Measurements from ENCODE around the gene ATM. TPM values are rescaled to one million over a fixed set of nuclear protein-coding genes. Genes with fewer than 3 reads are reported as not detected.

Gene ATM
- polyA plus RNA-seq, 1 donor from 2014 or later, result 74.6 TPM

DNA sequence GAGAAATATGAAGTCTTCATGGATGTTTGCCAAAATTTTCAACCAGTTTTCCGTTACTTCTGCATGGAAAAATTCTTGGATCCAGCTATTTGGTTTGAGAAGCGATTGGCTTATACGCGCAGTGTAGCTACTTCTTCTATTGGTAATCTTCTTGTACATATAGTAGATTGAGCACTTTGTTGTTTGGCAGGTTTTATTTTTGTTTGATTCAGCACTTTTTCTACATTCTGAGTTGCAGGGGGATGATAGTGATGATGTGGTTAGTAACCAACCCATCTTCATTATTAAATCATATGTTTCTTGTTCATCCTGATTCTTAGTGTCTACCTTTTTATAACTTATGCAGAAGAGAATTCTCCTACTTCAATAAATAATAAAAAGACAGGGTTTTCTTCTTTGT is 122.9 kb downstream of the ATM start:
- Histone ChIP-seq H3K79me2 (replicated peaks; ENCODE audit: insufficient read depth, low read length) (no peaks in the 10 kb centered on the region), H4K20me1 (ENCODE audit: insufficient read depth) (no peaks in the 10 kb centered on the region), H3K4me2 (ENCODE audit: low read length) (no peak overlapping the region), H3K27ac (ENCODE audit: low read length) (no peak overlapping the region), H2AFZ (ENCODE audit: low read depth, low read length) (no peak overlapping the region), H3K36me3 (ENCODE audit: insufficient read depth, low read length) (peaks cover 7% of the 10 kb centered on the region), H3F3A (ENCODE audit: insufficient read depth, low read length, poor library complexity, severe bottlenecking) (no peaks in the 10 kb centered on the region), H3K4me3 (ENCODE audit: low read length) (no peak overlapping the region), H3K9me3 (ENCODE audit: low read length) (no peaks in the 10 kb centered on the region), H3K27me3 (ENCODE audit: insufficient read depth, low read depth, low read length) (no peaks in the 10 kb centered on the region), H3K9ac (ENCODE audit: low read length) (no peak overlapping the region), H3K9me2 (ENCODE audit: insufficient read depth, low read length) (no peaks in the 10 kb centered on the region)
- TF ChIP-seq EP300 (conservative IDR thresholded peaks at IDR 0.05; ENCODE audit: poor library complexity, severe bottlenecking) (no peak), EZH2 (IDR thresholded peaks at IDR 0.05; ENCODE audit: borderline replicate concordance, insufficient read depth, low read length, poor library complexity, severe bottlenecking) (no peak), TAF1 (IDR thresholded peaks at IDR 0.05; ENCODE audit: low read depth) (no peak), MXI1 (conservative IDR thresholded peaks at IDR 0.05; ENCODE audit: poor library complexity, severe bottlenecking) (no peak)

DNA sequence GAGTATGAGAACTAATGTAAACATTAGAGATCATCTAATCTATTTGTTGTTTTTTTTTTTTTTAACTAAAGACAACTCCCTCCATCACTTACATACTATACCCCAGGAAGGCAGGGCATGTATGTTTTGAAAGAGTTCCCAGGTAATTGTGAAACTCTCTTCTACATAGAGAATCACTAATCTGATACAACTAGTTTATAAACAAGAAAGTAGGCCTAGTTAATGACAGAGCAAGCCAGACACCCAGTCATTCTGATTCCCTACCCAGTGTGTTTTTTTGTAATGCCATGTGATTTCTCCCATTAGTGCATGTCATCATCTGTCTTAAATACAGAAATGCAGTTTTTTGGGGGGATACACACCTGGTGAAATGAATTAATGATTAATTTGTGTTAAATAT is 123.6 kb downstream of the ATM start:
- Histone ChIP-seq H3K9me3 (ENCODE audit: low read length) (no peaks in the 10 kb centered on the region), H3K9ac (ENCODE audit: low read length) (no peak overlapping the region), H3F3A (ENCODE audit: insufficient read depth, low read length, poor library complexity, severe bottlenecking) (no peaks in the 10 kb centered on the region), H3K4me3 (ENCODE audit: low read length) (no peak overlapping the region), H3K9me2 (ENCODE audit: insufficient read depth, low read length) (no peaks in the 10 kb centered on the region), H4K20me1 (ENCODE audit: insufficient read depth) (no peaks in the 10 kb centered on the region), H3K27me3 (ENCODE audit: insufficient read depth, low read depth, low read length) (no peaks in the 10 kb centered on the region), H3K27ac (ENCODE audit: low read length) (no peak overlapping the region), H3K79me2 (replicated peaks; ENCODE audit: insufficient read depth, low read length) (no peaks in the 10 kb centered on the region), H2AFZ (ENCODE audit: low read depth, low read length) (no peak overlapping the region), H3K4me2 (ENCODE audit: low read length) (no peak overlapping the region), H3K36me3 (ENCODE audit: insufficient read depth, low read length) (peaks cover 7% of the 10 kb centered on the region)
- TF ChIP-seq MXI1 (conservative IDR thresholded peaks at IDR 0.05; ENCODE audit: poor library complexity, severe bottlenecking), result no peak
- TF ChIP-seq, protein P1, sequence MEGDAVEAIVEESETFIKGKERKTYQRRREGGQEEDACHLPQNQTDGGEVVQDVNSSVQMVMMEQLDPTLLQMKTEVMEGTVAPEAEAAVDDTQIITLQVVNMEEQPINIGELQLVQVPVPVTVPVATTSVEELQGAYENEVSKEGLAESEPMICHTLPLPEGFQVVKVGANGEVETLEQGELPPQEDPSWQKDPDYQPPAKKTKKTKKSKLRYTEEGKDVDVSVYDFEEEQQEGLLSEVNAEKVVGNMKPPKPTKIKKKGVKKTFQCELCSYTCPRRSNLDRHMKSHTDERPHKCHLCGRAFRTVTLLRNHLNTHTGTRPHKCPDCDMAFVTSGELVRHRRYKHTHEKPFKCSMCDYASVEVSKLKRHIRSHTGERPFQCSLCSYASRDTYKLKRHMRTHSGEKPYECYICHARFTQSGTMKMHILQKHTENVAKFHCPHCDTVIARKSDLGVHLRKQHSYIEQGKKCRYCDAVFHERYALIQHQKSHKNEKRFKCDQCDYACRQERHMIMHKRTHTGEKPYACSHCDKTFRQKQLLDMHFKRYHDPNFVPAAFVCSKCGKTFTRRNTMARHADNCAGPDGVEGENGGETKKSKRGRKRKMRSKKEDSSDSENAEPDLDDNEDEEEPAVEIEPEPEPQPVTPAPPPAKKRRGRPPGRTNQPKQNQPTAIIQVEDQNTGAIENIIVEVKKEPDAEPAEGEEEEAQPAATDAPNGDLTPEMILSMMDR (IDR thresholded peaks at IDR 0.05; ENCODE audit: poor library complexity, severe bottlenecking), result no peak
- TF ChIP-seq SMC3 (conservative IDR thresholded peaks at IDR 0.05; ENCODE audit: poor library complexity), result no peak
- no peak for TF ChIP-seq EP300 (conservative IDR thresholded peaks at IDR 0.05; ENCODE audit: poor library complexity, severe bottlenecking)
- TF ChIP-seq EZH2 (IDR thresholded peaks at IDR 0.05; ENCODE audit: borderline replicate concordance, insufficient read depth, low read length, poor library complexity, severe bottlenecking), result no peak
- TF ChIP-seq RAD21 (conservative IDR thresholded peaks at IDR 0.05), result no peak
- no peak for TF ChIP-seq TAF1 (IDR thresholded peaks at IDR 0.05; ENCODE audit: low read depth)
- no peak for TF ChIP-seq POLR2AphosphoS5 (IDR thresholded peaks at IDR 0.05)
- TF ChIP-seq, protein P2, sequence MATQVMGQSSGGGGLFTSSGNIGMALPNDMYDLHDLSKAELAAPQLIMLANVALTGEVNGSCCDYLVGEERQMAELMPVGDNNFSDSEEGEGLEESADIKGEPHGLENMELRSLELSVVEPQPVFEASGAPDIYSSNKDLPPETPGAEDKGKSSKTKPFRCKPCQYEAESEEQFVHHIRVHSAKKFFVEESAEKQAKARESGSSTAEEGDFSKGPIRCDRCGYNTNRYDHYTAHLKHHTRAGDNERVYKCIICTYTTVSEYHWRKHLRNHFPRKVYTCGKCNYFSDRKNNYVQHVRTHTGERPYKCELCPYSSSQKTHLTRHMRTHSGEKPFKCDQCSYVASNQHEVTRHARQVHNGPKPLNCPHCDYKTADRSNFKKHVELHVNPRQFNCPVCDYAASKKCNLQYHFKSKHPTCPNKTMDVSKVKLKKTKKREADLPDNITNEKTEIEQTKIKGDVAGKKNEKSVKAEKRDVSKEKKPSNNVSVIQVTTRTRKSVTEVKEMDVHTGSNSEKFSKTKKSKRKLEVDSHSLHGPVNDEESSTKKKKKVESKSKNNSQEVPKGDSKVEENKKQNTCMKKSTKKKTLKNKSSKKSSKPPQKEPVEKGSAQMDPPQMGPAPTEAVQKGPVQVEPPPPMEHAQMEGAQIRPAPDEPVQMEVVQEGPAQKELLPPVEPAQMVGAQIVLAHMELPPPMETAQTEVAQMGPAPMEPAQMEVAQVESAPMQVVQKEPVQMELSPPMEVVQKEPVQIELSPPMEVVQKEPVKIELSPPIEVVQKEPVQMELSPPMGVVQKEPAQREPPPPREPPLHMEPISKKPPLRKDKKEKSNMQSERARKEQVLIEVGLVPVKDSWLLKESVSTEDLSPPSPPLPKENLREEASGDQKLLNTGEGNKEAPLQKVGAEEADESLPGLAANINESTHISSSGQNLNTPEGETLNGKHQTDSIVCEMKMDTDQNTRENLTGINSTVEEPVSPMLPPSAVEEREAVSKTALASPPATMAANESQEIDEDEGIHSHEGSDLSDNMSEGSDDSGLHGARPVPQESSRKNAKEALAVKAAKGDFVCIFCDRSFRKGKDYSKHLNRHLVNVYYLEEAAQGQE (IDR thresholded peaks at IDR 0.05; ENCODE audit: borderline replicate concordance), result no peak

Data from neural cell (in vitro differentiated cells).